Peyer's patch (tissue), 4 donors: ENCODE measurements around the gene PDZD4.

ENCODE experiments used
- POLR2A ChIP-seq, 2 donors: fragments of 450-650 bp; IDR thresholded peaks; one replicate each; pipeline ENCODE4 v1.5.1; 2017; ENCODE audit warnings: antibody characterized with exemption in 2 of 2, mild to moderate bottlenecking in 2 of 2, moderate library complexity in 2 of 2
- TF ChIP-seq, protein P1 (sequence below), 6 experiments: fragments of 450-650 bp in 4 of 6; fragments of 200-600 bp in 2 of 6; sonication (generic) in 1 of 6; IDR thresholded peaks; one replicate each; pipeline ENCODE4 v1.5.1; 2017 to 2019; ENCODE audit warnings: antibody characterized with exemption in 6 of 6, mild to moderate bottlenecking in 3 of 6, moderate library complexity in 1 of 6

DNA sequence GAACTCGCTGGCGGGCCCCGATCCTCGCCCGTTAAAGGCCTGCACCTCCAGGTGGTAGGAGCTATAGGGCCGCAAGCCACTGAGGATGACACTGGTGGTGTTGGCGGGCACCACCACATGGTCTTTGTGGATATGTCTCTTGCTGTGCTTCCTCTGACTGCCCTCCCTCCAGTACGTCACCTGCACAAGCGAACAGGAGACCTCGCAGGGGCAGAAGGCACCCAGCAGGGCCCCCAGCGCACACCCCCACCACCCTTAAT is 34.9 kb upstream of the PDZD4 start:
- TF ChIP-seq, protein P1, sequence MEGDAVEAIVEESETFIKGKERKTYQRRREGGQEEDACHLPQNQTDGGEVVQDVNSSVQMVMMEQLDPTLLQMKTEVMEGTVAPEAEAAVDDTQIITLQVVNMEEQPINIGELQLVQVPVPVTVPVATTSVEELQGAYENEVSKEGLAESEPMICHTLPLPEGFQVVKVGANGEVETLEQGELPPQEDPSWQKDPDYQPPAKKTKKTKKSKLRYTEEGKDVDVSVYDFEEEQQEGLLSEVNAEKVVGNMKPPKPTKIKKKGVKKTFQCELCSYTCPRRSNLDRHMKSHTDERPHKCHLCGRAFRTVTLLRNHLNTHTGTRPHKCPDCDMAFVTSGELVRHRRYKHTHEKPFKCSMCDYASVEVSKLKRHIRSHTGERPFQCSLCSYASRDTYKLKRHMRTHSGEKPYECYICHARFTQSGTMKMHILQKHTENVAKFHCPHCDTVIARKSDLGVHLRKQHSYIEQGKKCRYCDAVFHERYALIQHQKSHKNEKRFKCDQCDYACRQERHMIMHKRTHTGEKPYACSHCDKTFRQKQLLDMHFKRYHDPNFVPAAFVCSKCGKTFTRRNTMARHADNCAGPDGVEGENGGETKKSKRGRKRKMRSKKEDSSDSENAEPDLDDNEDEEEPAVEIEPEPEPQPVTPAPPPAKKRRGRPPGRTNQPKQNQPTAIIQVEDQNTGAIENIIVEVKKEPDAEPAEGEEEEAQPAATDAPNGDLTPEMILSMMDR (IDR thresholded peaks at IDR 0.05): no peak
- TF ChIP-seq POLR2A (IDR thresholded peaks at IDR 0.05): no peak
